ENCODE results near the gene KCTD20. TPM values are rescaled to one million over a fixed set of nuclear protein-coding genes. Genes with fewer than 3 reads are reported as not detected.

Gene KCTD20
- total and polyA plus RNA-seq, 10 of the 15 experiments (the other 5 are each of a cell fraction or from before 2014, with no cell fraction given), result 18.1 to 77.0 (median 50.5) TPM

DNA sequence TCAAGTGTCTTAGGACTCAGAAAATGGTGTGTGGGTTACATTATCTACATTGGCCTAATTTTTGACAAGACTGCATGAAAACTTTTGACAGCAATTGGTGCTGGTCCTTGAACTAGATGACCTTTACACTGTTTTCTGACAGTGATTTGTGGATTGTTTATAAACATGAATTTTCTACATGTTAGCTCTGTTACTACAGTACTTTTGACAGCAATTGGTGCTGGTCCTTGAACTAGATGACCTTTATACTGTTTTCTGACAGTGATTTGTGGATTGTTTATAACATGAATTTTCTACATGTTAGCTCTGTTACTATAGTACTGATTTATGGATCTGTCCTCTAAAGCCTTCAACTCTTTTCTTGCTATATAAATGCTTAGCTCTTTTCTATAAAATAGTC lies 16.7 kb downstream of the KCTD20 start:
- FAIRE-seq (no peak), ATAC-seq (no peak), DNase-seq (ENCODE audit: low read depth, low spot score) (no peak)
- H4K20me1 ChIP-seq (ENCODE audit: control insufficient read depth, insufficient read depth), result no peaks in the 10 kb centered on the region
- TF ChIP-seq JUNB (IDR thresholded peaks at IDR 0.05) (no peak), WRNIP1 (IDR thresholded peaks at IDR 0.05; ENCODE audit: borderline replicate concordance, low read depth, low read length) (no peak), ZNF274 (IDR thresholded peaks at IDR 0.05; ENCODE audit: insufficient read depth, insufficient read length) (no peak), SUZ12 (IDR thresholded peaks at IDR 0.05; ENCODE audit: unreplicated experiment) (no peak), MEF2A (IDR thresholded peaks at IDR 0.05; ENCODE audit: insufficient read depth, low read depth, low read length) (no peak), BACH1 (IDR thresholded peaks at IDR 0.05; ENCODE audit: borderline replicate concordance) (no peak), MTA3 (IDR thresholded peaks at IDR 0.05; ENCODE audit: borderline replicate concordance, low read length) (no peak), RFX5 (IDR thresholded peaks at IDR 0.05; ENCODE audit: low read depth, low read length) (no peak), STAT1 (conservative IDR thresholded peaks at IDR 0.05) (no peak), CHD2 (IDR thresholded peaks at IDR 0.05; ENCODE audit: borderline replicate concordance, low read depth, low read length) (no peak), ETV6 (conservative IDR thresholded peaks at IDR 0.05 in 1 of 2, IDR thresholded peaks at IDR 0.05 in 1 of 2; ENCODE audit: borderline replicate concordance in 1 of 2, low read depth in 1 of 2) (no peak), ZNF384 (IDR thresholded peaks at IDR 0.05; ENCODE audit: borderline replicate concordance, low read depth, low read length) (no peak), FOS (IDR thresholded peaks at IDR 0.05; ENCODE audit: borderline replicate concordance, extremely low read depth, insufficient read length) (no peak), EGR1 (IDR thresholded peaks at IDR 0.05; ENCODE audit: borderline replicate concordance in 1 of 2, low read depth in 2 of 2, low read length in 2 of 2) (no peak)
- TF ChIP-seq, protein P1, sequence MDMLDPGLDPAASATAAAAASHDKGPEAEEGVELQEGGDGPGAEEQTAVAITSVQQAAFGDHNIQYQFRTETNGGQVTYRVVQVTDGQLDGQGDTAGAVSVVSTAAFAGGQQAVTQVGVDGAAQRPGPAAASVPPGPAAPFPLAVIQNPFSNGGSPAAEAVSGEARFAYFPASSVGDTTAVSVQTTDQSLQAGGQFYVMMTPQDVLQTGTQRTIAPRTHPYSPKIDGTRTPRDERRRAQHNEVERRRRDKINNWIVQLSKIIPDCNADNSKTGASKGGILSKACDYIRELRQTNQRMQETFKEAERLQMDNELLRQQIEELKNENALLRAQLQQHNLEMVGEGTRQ (IDR thresholded peaks at IDR 0.05; ENCODE audit: borderline replicate concordance, low read depth, low read length), result no peak
- TF ChIP-seq, protein P2, sequence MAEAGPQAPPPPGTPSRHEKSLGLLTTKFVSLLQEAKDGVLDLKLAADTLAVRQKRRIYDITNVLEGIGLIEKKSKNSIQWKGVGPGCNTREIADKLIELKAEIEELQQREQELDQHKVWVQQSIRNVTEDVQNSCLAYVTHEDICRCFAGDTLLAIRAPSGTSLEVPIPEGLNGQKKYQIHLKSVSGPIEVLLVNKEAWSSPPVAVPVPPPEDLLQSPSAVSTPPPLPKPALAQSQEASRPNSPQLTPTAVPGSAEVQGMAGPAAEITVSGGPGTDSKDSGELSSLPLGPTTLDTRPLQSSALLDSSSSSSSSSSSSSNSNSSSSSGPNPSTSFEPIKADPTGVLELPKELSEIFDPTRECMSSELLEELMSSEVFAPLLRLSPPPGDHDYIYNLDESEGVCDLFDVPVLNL (IDR thresholded peaks at IDR 0.05; ENCODE audit: low read depth, low read length), result no peak
- TF ChIP-seq, protein P3, sequence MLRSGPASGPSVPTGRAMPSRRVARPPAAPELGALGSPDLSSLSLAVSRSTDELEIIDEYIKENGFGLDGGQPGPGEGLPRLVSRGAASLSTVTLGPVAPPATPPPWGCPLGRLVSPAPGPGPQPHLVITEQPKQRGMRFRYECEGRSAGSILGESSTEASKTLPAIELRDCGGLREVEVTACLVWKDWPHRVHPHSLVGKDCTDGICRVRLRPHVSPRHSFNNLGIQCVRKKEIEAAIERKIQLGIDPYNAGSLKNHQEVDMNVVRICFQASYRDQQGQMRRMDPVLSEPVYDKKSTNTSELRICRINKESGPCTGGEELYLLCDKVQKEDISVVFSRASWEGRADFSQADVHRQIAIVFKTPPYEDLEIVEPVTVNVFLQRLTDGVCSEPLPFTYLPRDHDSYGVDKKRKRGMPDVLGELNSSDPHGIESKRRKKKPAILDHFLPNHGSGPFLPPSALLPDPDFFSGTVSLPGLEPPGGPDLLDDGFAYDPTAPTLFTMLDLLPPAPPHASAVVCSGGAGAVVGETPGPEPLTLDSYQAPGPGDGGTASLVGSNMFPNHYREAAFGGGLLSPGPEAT (IDR thresholded peaks at IDR 0.05; ENCODE audit: low read depth), result no peak
- TF ChIP-seq, protein P4, sequence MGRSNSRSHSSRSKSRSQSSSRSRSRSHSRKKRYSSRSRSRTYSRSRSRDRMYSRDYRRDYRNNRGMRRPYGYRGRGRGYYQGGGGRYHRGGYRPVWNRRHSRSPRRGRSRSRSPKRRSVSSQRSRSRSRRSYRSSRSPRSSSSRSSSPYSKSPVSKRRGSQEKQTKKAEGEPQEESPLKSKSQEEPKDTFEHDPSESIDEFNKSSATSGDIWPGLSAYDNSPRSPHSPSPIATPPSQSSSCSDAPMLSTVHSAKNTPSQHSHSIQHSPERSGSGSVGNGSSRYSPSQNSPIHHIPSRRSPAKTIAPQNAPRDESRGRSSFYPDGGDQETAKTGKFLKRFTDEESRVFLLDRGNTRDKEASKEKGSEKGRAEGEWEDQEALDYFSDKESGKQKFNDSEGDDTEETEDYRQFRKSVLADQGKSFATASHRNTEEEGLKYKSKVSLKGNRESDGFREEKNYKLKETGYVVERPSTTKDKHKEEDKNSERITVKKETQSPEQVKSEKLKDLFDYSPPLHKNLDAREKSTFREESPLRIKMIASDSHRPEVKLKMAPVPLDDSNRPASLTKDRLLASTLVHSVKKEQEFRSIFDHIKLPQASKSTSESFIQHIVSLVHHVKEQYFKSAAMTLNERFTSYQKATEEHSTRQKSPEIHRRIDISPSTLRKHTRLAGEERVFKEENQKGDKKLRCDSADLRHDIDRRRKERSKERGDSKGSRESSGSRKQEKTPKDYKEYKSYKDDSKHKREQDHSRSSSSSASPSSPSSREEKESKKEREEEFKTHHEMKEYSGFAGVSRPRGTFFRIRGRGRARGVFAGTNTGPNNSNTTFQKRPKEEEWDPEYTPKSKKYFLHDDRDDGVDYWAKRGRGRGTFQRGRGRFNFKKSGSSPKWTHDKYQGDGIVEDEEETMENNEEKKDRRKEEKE (IDR thresholded peaks at IDR 0.05), result no peak
- ChIA-PET CTCF (interaction anchor here (1.2 to 1.5 kb wide), 3 partner anchors 9 to 300 kb away, joined by 3 to 4 read pairs (median 3); no protein-coding TSS in a partner anchor), SMC1A (ENCODE audit: uncharacterized antibody, unreplicated experiment) (interaction anchor here (0.8 to 3.6 kb wide), 6 partner anchors 10 to 120 kb away, joined by 3 to 14 read pairs (median 4); partner anchors contain the start of gene KCTD20), POLR2A (interaction anchor here (0.5 kb wide), 1 partner anchor 323 kb away, joined by 3 read pairs; no protein-coding TSS in a partner anchor), RAD21 (ENCODE audit: unreplicated experiment) (interaction anchor here (0.7 kb wide), 1 partner anchor 38 kb away, joined by 3 read pairs; no protein-coding TSS in a partner anchor)
- no peak overlapping the region for H3K4me2 ChIP-seq (ENCODE audit: control insufficient read depth, insufficient read depth)
- H3K9me3 ChIP-seq (replicated peaks; ENCODE audit: control insufficient read depth, insufficient read depth, low read length), result no peaks in the 10 kb centered on the region
- no TSS peak for BruUV-seq (replicated peaks)
- no peak overlapping the region for H3K27ac ChIP-seq (ENCODE audit: control insufficient read depth, insufficient read depth)
- no peak overlapping the region for H3K4me3 ChIP-seq
- no peaks in the 10 kb centered on the region for H3K27me3 ChIP-seq (replicated peaks in 1 of 2; ENCODE audit: control insufficient read depth in 2 of 2, insufficient read depth in 2 of 2, low read length in 1 of 2)
- intact Hi-C loops (cut with micrococcal nuclease; ENCODE audit: unreplicated experiment), result no loop called here
- H3K79me2 ChIP-seq (ENCODE audit: control insufficient read depth, insufficient read depth, low read length), result peaks cover 32% of the 10 kb centered on the region
- in situ Hi-C loops (cut with MboI), result no loop called here
- H3K9ac ChIP-seq (ENCODE audit: control insufficient read depth, insufficient read depth, low read length), result no peak overlapping the region
- H2AFZ ChIP-seq (ENCODE audit: control insufficient read depth, low read depth, low read length), result no peak overlapping the region
- peaks cover 0 to 2% of the 10 kb centered on the region in 2 experiments; a peak in 1 of 4 replicates for H3K36me3 ChIP-seq (ENCODE audit: control insufficient read depth in 2 of 2, insufficient read depth in 2 of 2, low read length in 1 of 2)
- H3K4me1 ChIP-seq (ENCODE audit: control insufficient read depth, insufficient read depth, low read length), result no peaks in the 10 kb centered on the region
